HCT116 (cell line): ENCODE measurements around the gene RNF169. TPM values are rescaled to one million over a fixed set of nuclear protein-coding genes. Genes with fewer than 3 reads are reported as not detected.

Experiments
- ATAC-seq: fragments of 200-7000 bp; cut with Tn5 transposase; 2 replicates; pipeline ENCODE4 v1.9.1; 2020; ENCODE audit warnings: mild to moderate bottlenecking, moderate library complexity
- BruUV-seq: library from RNA; stranded (reverse); fragments of 400-500 nt; replicated peaks from 2 replicates; lab custom pipeline; 2021; lab: Mats Ljungman, UMichigan
- CTCF ChIA-PET: fragments of 300-600 bp; sonication (Branson Sonifier 250); formaldehyde crosslinking; loops from one replicate; lab custom pipeline; 2021; ENCODE audit warnings: antibody characterized with exemption; lab: Charles Lee
- POLR2A ChIA-PET: fragments of 300-600, 350-600 bp; sonication (Branson Sonifier 250); formaldehyde crosslinking; loops from one replicate; lab custom pipeline; 2021; ENCODE audit warnings: antibody characterized with exemption; lab: Charles Lee
- RAD21 ChIA-PET, 2 experiments: fragments of 300-600 bp; sonication (Branson Sonifier 250); formaldehyde crosslinking; loops; one replicate each; lab custom pipeline; 2023; ENCODE audit warnings: low total read pairs in 2 of 2; ENCODE audit not compliant: uncharacterized antibody in 2 of 2, unreplicated experiment in 2 of 2, low non-redundant PET in 1 of 2; lab: Charles Lee
- DNase-seq: peaks from one replicate; pipeline ENCODE4 v3.0.0-alpha.2; 2010; ENCODE audit warnings: low read depth, low spot score
- H2AFZ ChIP-seq: fragments of 200-600 bp; shearing (Covaris generic), sonication (generic); 2 replicates; pipeline ENCODE4 v1.6.1; 2017; ENCODE audit warnings: low read depth, mixed run types, mixed read lengths, antibody characterized with exemption, low read length; ENCODE audit not compliant: poor library complexity, severe bottlenecking
- H3K27ac ChIP-seq: 2 replicates; pipeline ENCODE4 v1.5.1; 2012; ENCODE audit warnings: low read depth, low read length
- H3K27me3 ChIP-seq: fragments of 200-600 bp; sonication (generic); 2 replicates; pipeline ENCODE4 v1.6.1; 2016; ENCODE audit warnings: mixed run types, low read length, mixed read lengths; ENCODE audit not compliant: insufficient read depth
- H3K36me3 ChIP-seq, 2 experiments: fragments of 200-500 bp in 1 of 2; fragments of 200-600 bp in 1 of 2; sonication (Bioruptor generic) in 1 of 2; sonication (generic) in 1 of 2; 2 replicates each; pipeline versions ENCODE4 v1.5.1 to v1.6.1; 2014 to 2016; ENCODE audit warnings: low read length in 2 of 2, inconsistent platforms in 1 of 2, mixed read lengths in 1 of 2, mixed run types in 1 of 2; ENCODE audit not compliant: insufficient read depth in 2 of 2, control insufficient read depth in 1 of 2
- H3K4me1 ChIP-seq, 2 experiments: fragments of 200-600 bp in 1 of 2; sonication (generic) in 1 of 2; 2 replicates each; pipeline versions ENCODE4 v1.5.1 to v1.6.1; 2012 to 2017; ENCODE audit warnings: low read length in 2 of 2, inconsistent platforms in 1 of 2, mild to moderate bottlenecking in 1 of 2, mixed read lengths in 1 of 2, mixed run types in 1 of 2, moderate library complexity in 1 of 2; ENCODE audit not compliant: insufficient read depth in 2 of 2, control insufficient read depth in 1 of 2
- H3K4me2 ChIP-seq: fragments of 200-600 bp; sonication (generic); 2 replicates; pipeline ENCODE4 v1.6.1; 2017; ENCODE audit warnings: mixed run types, low read length, mixed read lengths
- H3K4me3 ChIP-seq, 2 experiments: fragments of 200-600 bp in 1 of 2; sonication (generic) in 1 of 2; replicated peaks in 1 of 2; 2 replicates each; pipeline ENCODE4 v1.5.1; 2011 to 2016; ENCODE audit warnings: low read length in 2 of 2, control low read depth in 1 of 2, low read depth in 1 of 2, mild to moderate bottlenecking in 1 of 2, mixed read lengths in 1 of 2, mixed run types in 1 of 2
- H3K79me2 ChIP-seq: fragments of 200-600 bp; sonication (generic); 2 replicates; pipeline ENCODE4 v1.6.1; 2017; ENCODE audit warnings: mild to moderate bottlenecking, mixed run types, low read length, moderate library complexity, mixed read lengths; ENCODE audit not compliant: insufficient read depth
- H3K9ac ChIP-seq: fragments of 200-600 bp; sonication (generic); 2 replicates; pipeline ENCODE4 v1.6.1; 2016; ENCODE audit warnings: low read length, mixed read lengths
- H3K9me2 ChIP-seq: fragments of 200-600 bp; sonication (generic), shearing (Covaris generic); 2 replicates; pipeline ENCODE4 v1.6.1; 2017; ENCODE audit warnings: mixed run types, mild to moderate bottlenecking, moderate library complexity; ENCODE audit not compliant: insufficient read depth
- H3K9me3 ChIP-seq, 2 experiments: fragments of 200-500 bp in 1 of 2; fragments of 200-600 bp in 1 of 2; sonication (Bioruptor generic) in 1 of 2; sonication (generic) in 1 of 2; 2 replicates each; pipeline ENCODE4 v1.6.1; 2014 to 2017; ENCODE audit warnings: low read length in 2 of 2, mixed read lengths in 2 of 2, inconsistent platforms in 1 of 2, low read depth in 1 of 2, mild to moderate bottlenecking in 1 of 2, mixed run types in 1 of 2, moderate library complexity in 1 of 2; ENCODE audit not compliant: control insufficient read depth in 1 of 2, insufficient read depth in 1 of 2
- H4K20me1 ChIP-seq: fragments of 200-600 bp; sonication (generic), shearing (Covaris generic); 2 replicates; pipeline ENCODE4 v1.6.1; 2017; ENCODE audit warnings: mixed run types, mild to moderate bottlenecking, moderate library complexity; ENCODE audit not compliant: insufficient read depth
- CBX3 ChIP-seq: IDR thresholded peaks from 2 replicates; pipeline ENCODE4 v1.6.1; 2012; ENCODE audit warnings: low read depth
- CTCF ChIP-seq, 3 experiments: fragments of 200-600 bp in 1 of 3; sonication (generic) in 1 of 3; IDR thresholded peaks in 2 of 3; conservative IDR thresholded peaks in 1 of 3; 2 replicates each; pipeline ENCODE4 v1.5.1; 2012 to 2017; ENCODE audit warnings: low read depth in 2 of 3, low read length in 2 of 3, antibody characterized with exemption in 1 of 3, borderline replicate concordance in 1 of 3, control low read depth in 1 of 3, mild to moderate bottlenecking in 1 of 3, mixed read lengths in 1 of 3, mixed run types in 1 of 3, moderate library complexity in 1 of 3; ENCODE audit not compliant: insufficient read depth in 1 of 3
- EGR1 ChIP-seq: IDR thresholded peaks from 2 replicates; pipeline ENCODE4 v1.6.1; 2012; ENCODE audit warnings: low read depth
- ELF1 ChIP-seq: IDR thresholded peaks from 2 replicates; pipeline ENCODE4 v1.6.1; 2012; ENCODE audit warnings: low read depth, borderline replicate concordance
- EZH2 ChIP-seq: fragments of 200-600 bp; sonication (generic); IDR thresholded peaks from 2 replicates; pipeline ENCODE4 v1.6.1; 2017; ENCODE audit warnings: antibody characterized with exemption, mixed run types
- FOSL1 ChIP-seq: IDR thresholded peaks from 2 replicates; pipeline ENCODE4 v1.6.1; 2012; ENCODE audit warnings: low read depth
- MAX ChIP-seq: IDR thresholded peaks from 2 replicates; pipeline ENCODE4 v1.6.1; 2012
- POLR2AphosphoS5 ChIP-seq: IDR thresholded peaks from 2 replicates; pipeline ENCODE4 v1.6.1; 2011; ENCODE audit warnings: mild to moderate bottlenecking, low read depth, low read length, moderate library complexity
- REST ChIP-seq: IDR thresholded peaks from 2 replicates; pipeline ENCODE4 v1.6.1; 2012; ENCODE audit warnings: low read depth
- SIN3A ChIP-seq: IDR thresholded peaks from 2 replicates; pipeline ENCODE4 v1.6.1; 2012; ENCODE audit warnings: low read depth
- SP1 ChIP-seq: IDR thresholded peaks from 2 replicates; pipeline ENCODE4 v1.6.1; 2012; ENCODE audit warnings: low read depth
- SRF ChIP-seq: IDR thresholded peaks from 2 replicates; pipeline ENCODE4 v1.6.1; 2012; ENCODE audit warnings: low read depth
- TCF7L2 ChIP-seq: IDR thresholded peaks from 2 replicates; pipeline ENCODE4 v1.7.0; 2011; ENCODE audit warnings: borderline replicate concordance, inconsistent platforms; ENCODE audit not compliant: insufficient read depth, insufficient read length; ENCODE audit errors: extremely low read depth
- YY1 ChIP-seq: IDR thresholded peaks from 2 replicates; pipeline ENCODE4 v1.6.1; 2011; ENCODE audit warnings: low read length, low read depth, moderate library complexity, mild to moderate bottlenecking; ENCODE audit not compliant: insufficient replicate concordance; ENCODE audit errors: extremely low read depth
- ZFX ChIP-seq: fragments of 450-650 bp; IDR thresholded peaks from 2 replicates; pipeline ENCODE4 v1.6.1; 2017
- ZNF274 ChIP-seq: fragments of 200-500 bp; sonication (Bioruptor generic); IDR thresholded peaks from 2 replicates; pipeline ENCODE4 v1.6.1; 2014; ENCODE audit warnings: mild to moderate bottlenecking, low read depth, low read length, inconsistent platforms
- intact Hi-C: fragments of 100-400 bp; cut with micrococcal nuclease; formaldehyde crosslinking; loops from 2 replicates; pipeline ENCODE4 v1.10.0; 2022
- total RNA-seq: library from RNA; stranded (reverse); gene quantifications from one replicate; pipeline ENCODE4 v1.2.1, GENCODE V29; 2021; ENCODE audit not compliant: unreplicated experiment

The RNF169 gene
- total RNA-seq, 1 experiment from 2014 or later: 22.5 TPM

- TF ChIP-seq EZH2: no peak
- no peak for TF ChIP-seq ELF1
Measured at GRCh38 chr11:74748211-74749126, at the start of gene RNF169 (continued).

- Histone ChIP-seq H3K9ac (no peak overlapping the region), H3K9me3 (no peaks in the 10 kb centered on the region), H3K79me2 (no peaks in the 10 kb centered on the region), H3K4me3 (no peak overlapping the region), H2AFZ (no peak overlapping the region), H3K27ac (no peak overlapping the region), H4K20me1 (no peaks in the 10 kb centered on the region), H3K36me3 (no peaks in the 10 kb centered on the region), H3K9me2 (no peaks in the 10 kb centered on the region), H3K4me2 (no peak overlapping the region), H3K4me1 (peaks cover 0 to 7% of the 10 kb centered on the region in 2 experiments; a peak in 2 of 4 replicates), H3K27me3 (no peaks in the 10 kb centered on the region)
- no peak for ATAC-seq
- TF ChIP-seq YY1: no peak
- no peak for TF ChIP-seq REST
- TF ChIP-seq SP1: no peak
- TF ChIP-seq CTCF (IDR thresholded peaks at IDR 0.05 in 2 of 3, conservative IDR thresholded peaks at IDR 0.05 in 1 of 3; ENCODE audit: borderline replicate concordance in 1 of 3, insufficient read depth in 1 of 3, low read depth in 2 of 3, low read length in 2 of 3): no peak
- TF ChIP-seq CBX3: no peak
- no peak for TF ChIP-seq SIN3A
- TF ChIP-seq ZNF274: no peak
- TF ChIP-seq FOSL1: no peak
- TF ChIP-seq ZFX: no peak
- no peak for TF ChIP-seq POLR2AphosphoS5
- TF ChIP-seq MAX: no peak
- TF ChIP-seq SRF: no peak
- no peak for TF ChIP-seq EGR1
- TF ChIP-seq TCF7L2: no peak
- intact Hi-C loops: loop anchor here (5.0 kb wide), 1 partner anchor 37 kb away; no protein-coding TSS in a partner anchor
- ChIA-PET RAD21 (no interaction called here), POLR2A (no interaction called here), CTCF (interaction anchor here (1.3 kb wide), 1 partner anchor 45 kb away, joined by 3 read pairs; no protein-coding TSS in a partner anchor)
- no peak for DNase-seq
- BruUV-seq: no TSS peak
Measured at GRCh38 chr11:74699615-74700396, 48.8 kb upstream of the RNF169 start.
